Vein endothelial cell (primary cell): ENCODE measurements around the gene NTMT2. TPM values are rescaled to one million over a fixed set of nuclear protein-coding genes. Genes with fewer than 3 reads are reported as not detected.

Experiments
- small RNA-seq: library from RNA; depleted of rRNA; stranded (forward); fragments of <200 nt; gene quantifications from one replicate; pipeline ENCODE3, GENCODE V24; 2012
- total RNA-seq: library from RNA; depleted of rRNA; stranded (reverse); fragments of >200 nt; gene quantifications from 2 replicates; pipeline ENCODE4 v1.2.3, GENCODE V29; 2012

The NTMT2 gene
- total RNA-seq = not detected in 2 replicates

DNA sequence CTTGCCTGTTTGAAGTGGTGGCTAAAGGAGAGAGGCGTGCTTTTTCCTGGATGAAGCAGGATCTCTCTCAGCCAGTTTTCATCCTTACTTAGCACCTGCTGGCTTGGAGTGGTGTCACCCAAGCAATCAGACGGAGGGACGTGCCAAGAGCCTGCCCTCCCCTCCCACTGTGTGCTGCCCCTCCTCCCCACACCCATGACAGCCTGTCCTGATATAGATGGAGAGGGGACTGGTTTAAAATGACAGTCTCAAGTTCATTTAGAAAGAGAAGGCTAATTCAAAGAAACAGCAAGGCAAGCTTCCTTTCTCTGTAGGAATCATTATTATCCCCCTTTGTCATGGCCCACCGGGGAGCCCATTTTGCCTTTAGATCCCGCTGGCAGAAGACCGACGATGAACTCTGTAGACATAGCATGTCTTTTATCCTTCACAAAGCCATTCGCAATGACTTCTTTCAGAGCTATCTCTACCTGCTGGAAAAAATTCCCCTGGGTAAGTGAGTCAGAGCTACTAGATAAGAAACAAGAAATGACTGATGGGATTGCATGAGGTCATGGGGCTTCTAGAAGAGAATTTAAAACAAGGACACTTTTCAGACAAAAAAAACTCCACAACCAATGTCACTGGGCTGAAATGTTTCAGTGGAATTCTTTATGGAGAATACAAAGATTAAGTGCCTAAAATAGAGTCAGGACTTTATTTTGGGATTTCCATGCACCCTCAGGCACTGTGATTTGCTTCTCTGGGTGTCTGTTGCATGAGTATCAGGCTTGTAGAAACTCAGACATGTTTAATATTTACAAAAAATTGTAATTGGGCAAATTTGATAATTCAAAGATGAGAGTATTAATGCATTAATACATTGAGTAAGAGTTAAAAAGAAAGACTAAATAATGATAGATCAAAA is at the start of gene NTMT2:
Gene NTMT2 (plus strand): TSS at position 190 of the 907 bp plus-strand sequence. CDS start 149 bp downstream, at position 339.

Small RNA genes lying within 50 kb of the gene (small RNA-seq; reads per million reads assigned to genes)
- not detected for gene MIR3119-2

Other genes starting within 250 kb of the NTMT2 start
- gene KIFAP3, start 71.3 kb upstream of the NTMT2 start, total RNA-seq = 17.6 and 18.0 TPM in 2 replicates